ENCODE data around the gene C12orf76.

The C12orf76 gene

DNA sequence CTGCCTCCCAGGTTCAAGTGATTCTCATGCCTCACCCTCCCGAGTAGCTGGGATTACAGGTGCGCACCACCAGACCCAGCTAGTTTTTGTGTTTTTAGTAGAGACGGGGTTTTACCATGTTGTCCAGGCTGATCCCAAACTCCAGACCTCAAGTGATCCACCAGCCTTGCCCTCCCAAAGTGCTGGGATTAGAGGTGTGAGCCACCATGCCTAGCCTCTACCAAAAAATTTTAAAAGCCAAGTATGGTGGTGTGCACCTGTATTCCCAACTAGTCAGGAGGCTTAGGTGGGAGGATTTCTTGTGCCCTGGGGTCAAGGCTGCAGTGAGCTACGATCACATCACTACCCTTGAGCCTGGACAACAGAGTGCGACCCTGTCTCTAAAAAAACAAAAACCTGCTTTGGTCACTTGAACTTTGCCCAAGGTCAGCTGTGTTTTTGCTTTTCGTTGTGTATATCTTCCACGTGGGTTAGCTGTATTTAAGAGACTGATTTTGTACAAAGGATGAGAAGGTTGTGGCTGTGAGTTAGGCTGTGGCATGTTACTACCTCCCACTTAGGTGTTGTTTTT, 12.7 kb downstream of the C12orf76 start:
- no peak overlapping the region for H3K4me3 ChIP-seq (ENCODE audit: low read length)
- H3K4me2 ChIP-seq (ENCODE audit: low read length): no peak overlapping the region
- peaks cover 80% of the 10 kb centered on the region for H3K36me3 ChIP-seq (replicated peaks; ENCODE audit: low read depth, low read length)
- peaks cover 14% of the 10 kb centered on the region for H4K20me1 ChIP-seq (ENCODE audit: insufficient read depth, low read length)
- H2AFZ ChIP-seq (ENCODE audit: low read depth, low read length): no peak overlapping the region
- no peak overlapping the region for H3K9ac ChIP-seq (ENCODE audit: low read length)
- no peaks in the 10 kb centered on the region for H3K27me3 ChIP-seq (ENCODE audit: low read depth, low read length)
- TF ChIP-seq, protein P1, sequence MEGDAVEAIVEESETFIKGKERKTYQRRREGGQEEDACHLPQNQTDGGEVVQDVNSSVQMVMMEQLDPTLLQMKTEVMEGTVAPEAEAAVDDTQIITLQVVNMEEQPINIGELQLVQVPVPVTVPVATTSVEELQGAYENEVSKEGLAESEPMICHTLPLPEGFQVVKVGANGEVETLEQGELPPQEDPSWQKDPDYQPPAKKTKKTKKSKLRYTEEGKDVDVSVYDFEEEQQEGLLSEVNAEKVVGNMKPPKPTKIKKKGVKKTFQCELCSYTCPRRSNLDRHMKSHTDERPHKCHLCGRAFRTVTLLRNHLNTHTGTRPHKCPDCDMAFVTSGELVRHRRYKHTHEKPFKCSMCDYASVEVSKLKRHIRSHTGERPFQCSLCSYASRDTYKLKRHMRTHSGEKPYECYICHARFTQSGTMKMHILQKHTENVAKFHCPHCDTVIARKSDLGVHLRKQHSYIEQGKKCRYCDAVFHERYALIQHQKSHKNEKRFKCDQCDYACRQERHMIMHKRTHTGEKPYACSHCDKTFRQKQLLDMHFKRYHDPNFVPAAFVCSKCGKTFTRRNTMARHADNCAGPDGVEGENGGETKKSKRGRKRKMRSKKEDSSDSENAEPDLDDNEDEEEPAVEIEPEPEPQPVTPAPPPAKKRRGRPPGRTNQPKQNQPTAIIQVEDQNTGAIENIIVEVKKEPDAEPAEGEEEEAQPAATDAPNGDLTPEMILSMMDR (IDR thresholded peaks at IDR 0.05; ENCODE audit: low read depth, low read length): no peak
- TF ChIP-seq EZH2phosphoT487 (IDR thresholded peaks at IDR 0.05; ENCODE audit: low read depth): no peak
- H3K79me2 ChIP-seq (ENCODE audit: low read length): peaks cover 27% of the 10 kb centered on the region
- H3K27ac ChIP-seq (ENCODE audit: low read length): no peak overlapping the region
- H3K9me3 ChIP-seq (ENCODE audit: insufficient read depth, low read length): no peaks in the 10 kb centered on the region
- H3K4me1 ChIP-seq (ENCODE audit: low read length): peaks cover 6% of the 10 kb centered on the region; the same call in 1 of the 2 replicates

DNA sequence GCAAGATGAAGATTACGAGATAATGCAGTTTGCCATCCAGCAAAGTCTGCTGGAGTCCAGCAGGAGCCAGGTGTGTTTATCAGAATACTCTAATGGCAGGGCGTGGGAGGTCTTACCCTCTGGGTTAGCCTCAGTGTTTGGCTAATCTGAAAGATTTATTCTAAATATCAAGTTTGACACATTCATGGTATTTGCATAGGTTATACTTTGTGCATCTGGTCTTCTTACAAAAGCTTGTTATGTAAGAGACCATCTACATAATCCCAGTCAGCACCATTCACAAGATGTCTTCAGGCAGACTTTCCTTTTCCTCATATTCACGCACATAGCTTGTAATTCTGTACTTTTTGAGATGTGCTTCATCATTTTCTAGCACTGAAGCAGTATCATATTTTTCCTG, 14.4 kb downstream of the C12orf76 start:
- H3K79me2 ChIP-seq (ENCODE audit: low read length): peaks cover 31% of the 10 kb centered on the region
- no peak overlapping the region for H3K9ac ChIP-seq (ENCODE audit: low read length)
- peaks cover 6% of the 10 kb centered on the region; the same call in 1 of the 2 replicates for H3K4me1 ChIP-seq (ENCODE audit: low read length)
- no peaks in the 10 kb centered on the region for H3K9me3 ChIP-seq (ENCODE audit: insufficient read depth, low read length)
- peaks cover 78% of the 10 kb centered on the region for H3K36me3 ChIP-seq (replicated peaks; ENCODE audit: low read depth, low read length)
- H4K20me1 ChIP-seq (ENCODE audit: insufficient read depth, low read length): peaks cover 14% of the 10 kb centered on the region
- TF ChIP-seq EZH2phosphoT487 (IDR thresholded peaks at IDR 0.05; ENCODE audit: low read depth): no peak
- TF ChIP-seq, protein P1 (IDR thresholded peaks at IDR 0.05; ENCODE audit: low read depth, low read length): no peak
- H3K4me3 ChIP-seq (ENCODE audit: low read length): no peak overlapping the region
- H3K27ac ChIP-seq (ENCODE audit: low read length): no peak overlapping the region
- H3K27me3 ChIP-seq (ENCODE audit: low read depth, low read length): no peaks in the 10 kb centered on the region
- no peak overlapping the region for H2AFZ ChIP-seq (ENCODE audit: low read depth, low read length)
- H3K4me2 ChIP-seq (ENCODE audit: low read length): no peak overlapping the region

GRCh38 chr12:110029290-110029815, 19.0 kb downstream of the C12orf76 start:
- no peaks in the 10 kb centered on the region for H3K9me3 ChIP-seq (ENCODE audit: insufficient read depth, low read length)
- H4K20me1 ChIP-seq (ENCODE audit: insufficient read depth, low read length): peaks cover 11% of the 10 kb centered on the region
- no peak overlapping the region for H3K27ac ChIP-seq (ENCODE audit: low read length)
- H3K79me2 ChIP-seq (ENCODE audit: low read length): peaks cover 26% of the 10 kb centered on the region; the same call in 1 of the 2 replicates
- TF ChIP-seq, protein P1 (IDR thresholded peaks at IDR 0.05; ENCODE audit: low read depth, low read length): no peak
- no peak for TF ChIP-seq EZH2phosphoT487 (IDR thresholded peaks at IDR 0.05; ENCODE audit: low read depth)
- no peaks in the 10 kb centered on the region for H3K27me3 ChIP-seq (ENCODE audit: low read depth, low read length)
- no peak overlapping the region for H3K9ac ChIP-seq (ENCODE audit: low read length)
- H3K4me3 ChIP-seq (ENCODE audit: low read length): no peak overlapping the region
- H3K4me1 ChIP-seq (ENCODE audit: low read length): peaks cover 14% of the 10 kb centered on the region
- no peak overlapping the region for H2AFZ ChIP-seq (ENCODE audit: low read depth, low read length)
- no peak overlapping the region for H3K4me2 ChIP-seq (ENCODE audit: low read length)
- H3K36me3 ChIP-seq (replicated peaks; ENCODE audit: low read depth, low read length): peaks cover 67% of the 10 kb centered on the region

- Histone ChIP-seq H3K36me3 (replicated peaks; ENCODE audit: low read depth, low read length) (peaks cover 67% of the 10 kb centered on the region), H3K4me3 (ENCODE audit: low read length) (no peak overlapping the region)
- TF ChIP-seq, protein P1 (IDR thresholded peaks at IDR 0.05; ENCODE audit: low read depth, low read length): no peak
- TF ChIP-seq EZH2phosphoT487 (IDR thresholded peaks at IDR 0.05; ENCODE audit: low read depth): no peak
Measured at GRCh38 chr12:110028323-110028722, 20.0 kb downstream of the C12orf76 start.

More at GRCh38 chr12:110028323-110028722, 20.0 kb downstream of the C12orf76 start:
- peaks cover 13% of the 10 kb centered on the region for H4K20me1 ChIP-seq (ENCODE audit: insufficient read depth, low read length)
- H3K9ac ChIP-seq (ENCODE audit: low read length): no peak overlapping the region
- no peak overlapping the region for H2AFZ ChIP-seq (ENCODE audit: low read depth, low read length)
- peaks cover 24% of the 10 kb centered on the region for H3K4me1 ChIP-seq (ENCODE audit: low read length)
- H3K4me2 ChIP-seq (ENCODE audit: low read length): no peak overlapping the region
- no peak overlapping the region for H3K27ac ChIP-seq (ENCODE audit: low read length)
- H3K27me3 ChIP-seq (ENCODE audit: low read depth, low read length): no peaks in the 10 kb centered on the region
- no peaks in the 10 kb centered on the region for H3K9me3 ChIP-seq (ENCODE audit: insufficient read depth, low read length)
- H3K79me2 ChIP-seq (ENCODE audit: low read length): peaks cover 24% of the 10 kb centered on the region
